GM12891 (cell line): ENCODE measurements around the gene TMEM245.

Source experiments
- PAX5 ChIP-seq: IDR thresholded peaks from 2 replicates; pipeline ENCODE4 v1.6.1; 2011; ENCODE audit warnings: low read length, moderate library complexity, mild to moderate bottlenecking; ENCODE audit not compliant: insufficient read depth, severe bottlenecking
- POLR2A ChIP-seq: IDR thresholded peaks from 2 replicates; pipeline ENCODE4 v1.6.1; 2011; ENCODE audit warnings: low read depth, low read length, control low read depth
- POLR2AphosphoS5 ChIP-seq: IDR thresholded peaks from 2 replicates; pipeline ENCODE4 v1.6.1; 2011; ENCODE audit warnings: low read depth, low read length, control low read depth
- POU2F2 ChIP-seq: IDR thresholded peaks from 2 replicates; pipeline ENCODE4 v1.6.1; 2011; ENCODE audit warnings: low read depth, mild to moderate bottlenecking, control low read depth, low read length, moderate library complexity
- SPI1 ChIP-seq: IDR thresholded peaks from 2 replicates; pipeline ENCODE4 v1.6.1; 2011; ENCODE audit warnings: low read depth, low read length, control low read depth
- TAF1 ChIP-seq: IDR thresholded peaks from 2 replicates; pipeline ENCODE4 v1.6.1; 2011; ENCODE audit warnings: low read depth, low read length, control low read depth

- no peak for TF ChIP-seq POLR2A
- no peak for TF ChIP-seq POLR2AphosphoS5
- no peak for TF ChIP-seq POU2F2
- TF ChIP-seq TAF1 = no peak
- no peak for TF ChIP-seq PAX5
- no peak for TF ChIP-seq SPI1
Measured at GRCh38 chr9:109020113-109020512, 99.6 kb downstream of the TMEM245 start.
